Measurements from ENCODE around the gene CRYBB3. TPM values are rescaled to one million over a fixed set of nuclear protein-coding genes. Genes with fewer than 3 reads are reported as not detected.

The CRYBB3 gene
- total RNA-seq, 1 donor from 2014 or later: 0.27 TPM

- DNase-seq (ENCODE audit: low spot score in 2 of 2, unreplicated experiment in 2 of 2): no peak
- no peaks in the 10 kb centered on the region for H3K9me3 Mint-ChIP-seq
- no peaks in the 10 kb centered on the region for H3K36me3 Mint-ChIP-seq
These were observed 33.2 kb upstream of the CRYBB3 start for GRCh38 chr22:25166266-25167040.

GRCh38 chr22:25167082-25167481, 32.6 kb upstream of the CRYBB3 start:
- no peak overlapping the region for H3K27ac Mint-ChIP-seq
- DNase-seq (ENCODE audit: low spot score in 2 of 2, unreplicated experiment in 2 of 2): no peak

More at GRCh38 chr22:25166266-25167040, 33.2 kb upstream of the CRYBB3 start:
- TF ChIP-seq CTCF (IDR thresholded peaks at IDR 0.05; ENCODE audit: unreplicated experiment): no peak
- no peaks in the 10 kb centered on the region for H3K27me3 Mint-ChIP-seq (ENCODE audit: low read depth)
- H3K27ac Mint-ChIP-seq: no peak overlapping the region
- peaks cover 4% of the 10 kb centered on the region for H3K4me1 Mint-ChIP-seq
- no peak overlapping the region for H3K4me3 Mint-ChIP-seq

GRCh38 chr22:25167834-25168601, 31.6 kb upstream of the CRYBB3 start:
- Mint-ChIP-seq H3K27me3 (ENCODE audit: low read depth) (no peaks in the 10 kb centered on the region), H3K4me1 (peaks cover 4% of the 10 kb centered on the region), H3K27ac (no peak overlapping the region), H3K9me3 (no peaks in the 10 kb centered on the region), H3K36me3 (no peaks in the 10 kb centered on the region), H3K4me3 (no peak overlapping the region)
- no peak for TF ChIP-seq CTCF (IDR thresholded peaks at IDR 0.05; ENCODE audit: unreplicated experiment)
- DNase-seq (ENCODE audit: low spot score in 2 of 2, unreplicated experiment in 2 of 2): no peak

More at GRCh38 chr22:25167082-25167481, 32.6 kb upstream of the CRYBB3 start:
- Mint-ChIP-seq H3K27me3 (ENCODE audit: low read depth) (no peaks in the 10 kb centered on the region), H3K9me3 (no peaks in the 10 kb centered on the region), H3K4me3 (no peak overlapping the region), H3K36me3 (no peaks in the 10 kb centered on the region), H3K4me1 (peaks cover 4% of the 10 kb centered on the region)
- TF ChIP-seq CTCF (IDR thresholded peaks at IDR 0.05; ENCODE audit: unreplicated experiment): no peak

- DNase-seq (ENCODE audit: low spot score in 2 of 2, unreplicated experiment in 2 of 2): no peak
- Mint-ChIP-seq H3K9me3 (no peaks in the 10 kb centered on the region), H3K4me3 (no peak overlapping the region), H3K36me3 (no peaks in the 10 kb centered on the region), H3K27me3 (ENCODE audit: low read depth) (no peaks in the 10 kb centered on the region), H3K4me1 (peaks cover 4% of the 10 kb centered on the region), H3K27ac (no peak overlapping the region)
- TF ChIP-seq CTCF (IDR thresholded peaks at IDR 0.05; ENCODE audit: unreplicated experiment): no peak
These were observed 30.2 kb upstream of the CRYBB3 start for GRCh38 chr22:25169278-25170031.

GRCh38 chr22:25170426-25170980, 29.2 kb upstream of the CRYBB3 start:
- Mint-ChIP-seq H3K27me3 (ENCODE audit: low read depth) (no peaks in the 10 kb centered on the region), H3K4me3 (no peak overlapping the region), H3K36me3 (no peaks in the 10 kb centered on the region), H3K4me1 (no peaks in the 10 kb centered on the region), H3K27ac (no peak overlapping the region), H3K9me3 (no peaks in the 10 kb centered on the region)
- no peak for TF ChIP-seq CTCF (IDR thresholded peaks at IDR 0.05; ENCODE audit: unreplicated experiment)
- DNase-seq (ENCODE audit: low spot score in 2 of 2, unreplicated experiment in 2 of 2): no peak

Data from mesothelial cell of epicardium (in vitro differentiated cells).